Spleen (tissue), 11 donors: ENCODE results near the gene DPH6. TPM values are rescaled to one million over a fixed set of nuclear protein-coding genes. Genes with fewer than 3 reads are reported as not detected.

Experiments used
- DNase-seq: peaks from one replicate; pipeline ENCODE4 v3.0.0-alpha.2; 2020
- H3K27ac ChIP-seq, 8 donors: fragments of 200-600 bp; sonication (generic) in 7 of 8; 1 replicate in 4 of 8; 2 replicates in 4 of 8; pipeline versions ENCODE4 v1.5.0 to v1.8.0; 2016 to 2021; ENCODE audit warnings: inconsistent platforms in 4 of 8, mild to moderate bottlenecking in 4 of 8, moderate library complexity in 1 of 8
- H3K27me3 ChIP-seq, 7 donors: fragments of 200-600 bp; sonication (generic) in 6 of 7; replicated peaks in 1 of 7; 1 replicate in 4 of 7; 2 replicates in 3 of 7; pipeline versions ENCODE4 v1.5.0 to v1.8.0; 2016 to 2021; ENCODE audit warnings: inconsistent platforms in 3 of 7, mild to moderate bottlenecking in 1 of 7
- H3K36me3 ChIP-seq, 6 donors: fragments of 200-600 bp; sonication (generic) in 5 of 6; 1 replicate in 4 of 6; 2 replicates in 2 of 6; pipeline versions ENCODE4 v1.5.0 to v1.8.0; 2016 to 2021; ENCODE audit warnings: inconsistent platforms in 2 of 6
- H3K4me1 ChIP-seq, 6 donors: fragments of 200-600 bp; sonication (generic) in 5 of 6; 1 replicate in 3 of 6; 2 replicates in 3 of 6; pipeline versions ENCODE4 v1.5.0 to v1.8.0; 2016 to 2021; ENCODE audit warnings: inconsistent platforms in 3 of 6
- H3K4me3 ChIP-seq, 8 donors: fragments of 200-600 bp; sonication (generic) in 7 of 8; 1 replicate in 4 of 8; 2 replicates in 4 of 8; pipeline versions ENCODE4 v1.5.0 to v1.8.0; 2016 to 2021; ENCODE audit warnings: inconsistent platforms in 4 of 8, mild to moderate bottlenecking in 4 of 8, moderate library complexity in 2 of 8
- H3K9me3 ChIP-seq, 8 donors: fragments of 200-600 bp; sonication (generic) in 7 of 8; 1 replicate in 4 of 8; 2 replicates in 4 of 8; pipeline versions ENCODE4 v1.5.0 to v1.8.0; 2016 to 2021; ENCODE audit warnings: inconsistent platforms in 4 of 8
- POLR2A ChIP-seq, 3 donors: fragments of 450-650 bp; IDR thresholded peaks; one replicate each; pipeline ENCODE4 v1.5.1; 2017; ENCODE audit warnings: antibody characterized with exemption in 3 of 3, mild to moderate bottlenecking in 1 of 3
- POLR2AphosphoS5 ChIP-seq, 3 donors: sonication (generic); formaldehyde crosslinking; IDR thresholded peaks; one replicate each; pipeline ENCODE4 v1.5.1; 2017; ENCODE audit warnings: antibody characterized with exemption in 3 of 3
- WGBS, 5 donors: extraction: QIAGEN DNeasy Blood & Tissue Kit in 3 of 5; methylation state at CpG; one replicate each; pipeline versions ENCODE4 v1.1.5 to v1.1.7; 2013 to 2018; 5-methylcytosine and 5-hydroxymethylcytosine counted together
- intact Hi-C: fragments of 100-400 bp; cut with DNase I; formaldehyde crosslinking; loops from one replicate; pipeline ENCODE4 v1.15.0; 2023; ENCODE audit warnings: low total_unique reads
- polyA plus RNA-seq, 3 donors: library from polyadenylated mRNA; stranded (reverse); fragments of 200-250 nt; gene quantifications; one replicate each; pipeline ENCODE4 v1.2.1, GENCODE V29; 2013
- total RNA-seq, 7 donors: library from RNA; depleted of rRNA in 3 of 7; stranded (reverse); fragments of >200 nt in 3 of 7; fragmentation: NEBNext Ultra II Directional in 4 of 7; extraction: Animal tissue kit (Norgen Biotek cat#: 25700) in 4 of 7; gene quantifications; one replicate each; pipeline versions ENCODE4 v1.1.0 to v1.2.1, GENCODE V29; 2016 to 2021
- TF ChIP-seq, protein P1 (sequence below), 11 experiments: fragments of 200-600 bp in 7 of 11; fragments of 450-650 bp in 4 of 11; sonication (generic) in 4 of 11; IDR thresholded peaks in 8 of 11; conservative IDR thresholded peaks in 3 of 11; 1 replicate in 7 of 11; 2 replicates in 4 of 11; pipeline versions ENCODE4 v1.4.0 to v1.8.0; 2016 to 2021; ENCODE audit warnings: antibody characterized with exemption in 11 of 11, inconsistent platforms in 4 of 11, mild to moderate bottlenecking in 1 of 11
- donor health status: healthy with polysubstance abuse.
- donor health status: DM: no; HTN: no; CAD: no; lungs with moderate emphysema.
- donor health status: DM: no; HTN: no; CAD: no.
- donor health status: Bipolar disorder and iron deficiency.
- donor health status: healthy.
- donor health status: DM: no; HTN: no; CAD: no.
- donor health status: DM: yes; HTN: yes; CAD: no.

DPH6 gene
- total and polyA plus RNA-seq, 10 donors = 4.0 to 26.9 (median 15.2) TPM

DNA sequence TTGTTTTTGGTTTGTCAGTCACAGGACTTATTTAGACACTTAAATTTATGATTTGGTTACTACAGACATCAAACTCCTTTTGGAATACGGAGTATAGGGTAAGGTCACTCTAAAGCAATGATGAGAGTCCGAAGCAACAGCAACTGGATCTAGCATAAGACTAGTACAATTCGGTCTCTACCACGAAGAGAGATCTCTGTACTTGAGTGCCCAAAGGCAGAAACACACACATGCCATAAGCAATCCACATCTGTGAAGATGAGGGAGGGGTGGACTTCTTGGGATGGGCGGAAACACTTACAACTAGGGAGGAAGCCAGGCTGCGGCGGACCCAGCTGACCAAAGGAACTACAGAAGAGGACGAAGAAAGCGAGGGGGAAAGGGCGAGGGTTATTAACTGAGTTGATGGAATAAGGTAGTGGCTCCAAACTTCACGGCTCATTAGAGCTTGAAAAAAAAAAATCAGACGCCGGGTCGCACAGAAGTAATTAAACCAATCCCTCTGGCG is 595 bp downstream of the DPH6 start:
- intact Hi-C loops = no loop called here
- H3K4me1 ChIP-seq = peaks cover 0 to 30% (median 21%) of the 10 kb centered on the region in 6 donors
- peak overlapping the region; percentile 50 to 89 (median 60) for H3K4me3 ChIP-seq
- DNase-seq = peak; percentile 83
- H3K27me3 ChIP-seq = no peaks in the 10 kb centered on the region
- TF ChIP-seq, protein P1, sequence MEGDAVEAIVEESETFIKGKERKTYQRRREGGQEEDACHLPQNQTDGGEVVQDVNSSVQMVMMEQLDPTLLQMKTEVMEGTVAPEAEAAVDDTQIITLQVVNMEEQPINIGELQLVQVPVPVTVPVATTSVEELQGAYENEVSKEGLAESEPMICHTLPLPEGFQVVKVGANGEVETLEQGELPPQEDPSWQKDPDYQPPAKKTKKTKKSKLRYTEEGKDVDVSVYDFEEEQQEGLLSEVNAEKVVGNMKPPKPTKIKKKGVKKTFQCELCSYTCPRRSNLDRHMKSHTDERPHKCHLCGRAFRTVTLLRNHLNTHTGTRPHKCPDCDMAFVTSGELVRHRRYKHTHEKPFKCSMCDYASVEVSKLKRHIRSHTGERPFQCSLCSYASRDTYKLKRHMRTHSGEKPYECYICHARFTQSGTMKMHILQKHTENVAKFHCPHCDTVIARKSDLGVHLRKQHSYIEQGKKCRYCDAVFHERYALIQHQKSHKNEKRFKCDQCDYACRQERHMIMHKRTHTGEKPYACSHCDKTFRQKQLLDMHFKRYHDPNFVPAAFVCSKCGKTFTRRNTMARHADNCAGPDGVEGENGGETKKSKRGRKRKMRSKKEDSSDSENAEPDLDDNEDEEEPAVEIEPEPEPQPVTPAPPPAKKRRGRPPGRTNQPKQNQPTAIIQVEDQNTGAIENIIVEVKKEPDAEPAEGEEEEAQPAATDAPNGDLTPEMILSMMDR (IDR thresholded peaks at IDR 0.05 in 8 of 11, conservative IDR thresholded peaks at IDR 0.05 in 3 of 11) = peak in 1 of 11 experiments; percentile 18
- TF ChIP-seq POLR2A (IDR thresholded peaks at IDR 0.05) = no peak
- H3K27ac ChIP-seq = peak overlapping the region; percentile 92 to 99 (median 97)
- WGBS, 5 donors = 2 to 4% (median 3%) methylated on average over 15 of the region's 15 CpGs
- H3K36me3 ChIP-seq = peaks cover 0 to 4% (median 0%) of the 10 kb centered on the region in 6 donors
- H3K9me3 ChIP-seq = no peaks in the 10 kb centered on the region

- no peaks in the 10 kb centered on the region for H3K9me3 ChIP-seq
- peaks cover 0 to 15% (median 12%) of the 10 kb centered on the region in 6 donors for H3K4me1 ChIP-seq
- no peak for DNase-seq
- intact Hi-C loops = no loop called here
- H3K27me3 ChIP-seq = no peaks in the 10 kb centered on the region
- H3K36me3 ChIP-seq = peaks cover 0 to 26% (median 5%) of the 10 kb centered on the region in 6 donors
- no peak overlapping the region for H3K27ac ChIP-seq
- WGBS, 5 donors = 82 to 92% (median 85%) methylated on average over 1 of the region's 1 CpG
- TF ChIP-seq, protein P1 (IDR thresholded peaks at IDR 0.05 in 8 of 11, conservative IDR thresholded peaks at IDR 0.05 in 3 of 11) = no peak
- TF ChIP-seq POLR2A (IDR thresholded peaks at IDR 0.05) = no peak
- no peak for TF ChIP-seq POLR2AphosphoS5 (IDR thresholded peaks at IDR 0.05)
- H3K4me3 ChIP-seq = no peak overlapping the region
Measured at GRCh38 chr15:35540885-35541284, 5.1 kb downstream of the DPH6 start.

- Histone ChIP-seq H3K9me3 (no peaks in the 10 kb centered on the region), H3K4me1 (peaks cover 0 to 9% (median 8%) of the 10 kb centered on the region in 6 donors), H3K4me3 (no peak overlapping the region), H3K36me3 (peaks cover 0 to 26% (median 5%) of the 10 kb centered on the region in 6 donors), H3K27ac (no peak overlapping the region), H3K27me3 (no peaks in the 10 kb centered on the region)
- intact Hi-C loops = no loop called here
- WGBS, 5 donors = 97 to 99% (median 99%) methylated on average over 2 of the region's 2 CpGs
- no peak for DNase-seq
- TF ChIP-seq POLR2A (IDR thresholded peaks at IDR 0.05) (no peak), POLR2AphosphoS5 (IDR thresholded peaks at IDR 0.05) (no peak)
- TF ChIP-seq, protein P1 (IDR thresholded peaks at IDR 0.05 in 8 of 11, conservative IDR thresholded peaks at IDR 0.05 in 3 of 11) = no peak
Measured at GRCh38 chr15:35540021-35540420, 5.9 kb downstream of the DPH6 start.

DNA sequence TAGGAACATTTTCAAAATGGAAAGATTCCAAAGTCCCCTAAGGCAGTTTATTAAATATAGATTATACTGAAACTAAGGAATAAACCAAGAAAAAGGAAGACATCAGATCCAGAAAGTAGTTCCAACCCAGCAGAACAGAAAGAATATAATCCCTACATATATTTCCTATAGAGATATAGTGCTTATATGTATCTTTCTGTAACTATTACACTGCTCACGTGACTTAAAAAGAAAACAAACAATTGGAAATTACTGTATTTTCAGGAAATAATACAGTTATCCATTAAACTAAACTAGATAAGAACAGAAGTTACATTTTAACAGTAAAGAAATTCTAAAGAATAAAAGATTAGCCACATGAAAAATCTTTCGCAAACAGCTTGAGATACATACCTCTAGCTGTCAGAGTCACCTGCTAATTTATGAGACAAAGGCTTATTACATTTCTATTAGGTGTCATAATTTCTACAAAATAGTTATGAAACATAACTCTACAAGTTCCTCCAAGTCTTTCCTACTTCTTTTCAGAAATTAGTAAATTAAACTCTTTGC is 10.5 kb downstream of the DPH6 start:
- Histone ChIP-seq H3K36me3 (peaks cover 0 to 48% (median 7%) of the 10 kb centered on the region in 6 donors), H3K27me3 (no peaks in the 10 kb centered on the region), H3K4me3 (no peak overlapping the region), H3K27ac (no peak overlapping the region), H3K9me3 (no peaks in the 10 kb centered on the region), H3K4me1 (peaks cover 0 to 4% (median 0%) of the 10 kb centered on the region in 6 donors)
- DNase-seq = no peak
- intact Hi-C loops = no loop called here
- TF ChIP-seq POLR2A (IDR thresholded peaks at IDR 0.05) = no peak
- no peak for TF ChIP-seq POLR2AphosphoS5 (IDR thresholded peaks at IDR 0.05)
- TF ChIP-seq, protein P1 (IDR thresholded peaks at IDR 0.05 in 8 of 11, conservative IDR thresholded peaks at IDR 0.05 in 3 of 11) = no peak
- WGBS, 5 donors = 47 to 50% (median 48%) methylated on average over 2 of the region's 2 CpGs
